Amniotic epithelial cell (primary cell): ENCODE data around the gene ZDHHC24.

Experiments used
- DNase-seq: peaks from one replicate; pipeline ENCODE4 v3.0.0-alpha.2; 2010; ENCODE audit warnings: low read depth

The ZDHHC24 gene

DNA sequence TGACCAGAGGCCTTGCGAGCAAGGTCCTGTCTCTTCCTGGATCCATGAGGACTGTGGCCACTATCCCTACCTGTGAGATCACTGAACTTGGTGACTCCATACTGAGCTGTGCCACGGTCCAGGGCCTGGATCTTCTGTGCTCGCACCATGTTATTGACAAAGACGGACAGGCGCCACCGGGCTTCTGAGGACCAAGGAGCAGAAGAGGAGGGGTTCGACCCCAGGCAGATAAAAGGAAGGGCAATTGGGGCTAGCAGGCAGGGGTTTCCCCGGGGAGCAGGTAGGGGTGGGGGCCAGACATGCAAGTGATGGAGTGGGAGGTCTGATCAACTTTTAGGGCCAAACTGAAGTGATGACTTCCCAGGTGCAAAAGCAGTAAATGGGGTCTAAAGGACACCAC, 20.4 kb upstream of the ZDHHC24 start:
- DNase-seq = no peak

DNA sequence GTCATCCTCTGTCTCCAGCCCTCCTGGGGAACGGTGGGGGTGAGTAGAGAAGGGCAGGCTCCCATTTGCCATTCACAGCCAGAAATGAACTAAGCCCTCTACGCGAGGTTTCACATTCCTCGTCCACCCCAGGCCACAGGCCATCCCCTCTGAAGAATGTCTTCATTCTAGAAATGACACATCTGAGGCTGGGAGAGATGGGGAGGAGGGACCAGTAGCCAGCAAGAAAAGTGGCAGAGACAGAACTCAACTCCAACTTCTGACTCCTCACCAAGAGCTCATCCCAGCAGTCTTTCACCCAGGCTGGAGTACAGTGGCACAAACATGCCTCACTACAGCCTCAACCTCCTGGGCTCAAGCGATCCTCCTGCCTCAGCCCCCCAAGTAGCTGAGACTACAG, 19.1 kb upstream of the ZDHHC24 start:
- no peak for DNase-seq

DNA sequence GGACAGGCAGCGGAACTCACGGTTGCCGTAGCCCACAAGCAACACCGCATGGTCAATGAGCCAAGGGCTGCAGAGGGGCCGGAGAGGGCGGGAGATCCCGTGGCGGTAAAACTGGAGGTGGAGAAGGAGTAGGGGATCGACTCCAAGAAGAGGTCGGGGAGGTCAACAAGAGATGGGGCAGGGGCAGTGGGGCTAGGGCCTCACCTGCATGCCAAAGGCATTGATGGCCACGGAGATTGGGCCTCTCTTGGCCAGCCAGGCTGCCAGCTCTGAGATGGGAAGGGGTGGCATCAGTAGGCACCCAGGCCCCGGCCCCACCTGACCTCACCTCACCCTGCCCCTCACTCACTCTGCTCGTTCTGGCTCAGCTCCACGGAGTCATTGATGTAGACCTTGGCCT, 18.7 kb upstream of the ZDHHC24 start:
- DNase-seq = no peak

DNA sequence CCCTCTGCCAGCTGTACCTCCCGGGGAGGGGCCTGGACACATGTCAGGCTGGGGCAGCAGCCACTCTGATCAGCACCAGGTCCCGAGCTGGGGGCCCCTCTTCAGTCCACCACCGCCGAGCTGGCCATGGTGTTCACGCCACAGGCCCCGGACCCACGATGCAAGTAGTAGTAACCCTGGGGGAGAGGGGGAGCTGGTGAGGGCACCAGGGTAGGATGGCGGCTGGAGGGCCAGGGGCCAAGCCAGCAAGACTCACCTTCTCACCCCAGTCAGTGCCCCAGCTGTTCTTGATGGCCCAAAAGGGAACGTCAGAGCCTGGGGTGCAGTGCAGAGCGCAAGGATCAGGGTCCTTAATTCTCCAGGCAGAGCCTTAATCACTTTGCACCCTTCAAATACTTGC, 18.0 kb upstream of the ZDHHC24 start:
- no peak for DNase-seq

DNA sequence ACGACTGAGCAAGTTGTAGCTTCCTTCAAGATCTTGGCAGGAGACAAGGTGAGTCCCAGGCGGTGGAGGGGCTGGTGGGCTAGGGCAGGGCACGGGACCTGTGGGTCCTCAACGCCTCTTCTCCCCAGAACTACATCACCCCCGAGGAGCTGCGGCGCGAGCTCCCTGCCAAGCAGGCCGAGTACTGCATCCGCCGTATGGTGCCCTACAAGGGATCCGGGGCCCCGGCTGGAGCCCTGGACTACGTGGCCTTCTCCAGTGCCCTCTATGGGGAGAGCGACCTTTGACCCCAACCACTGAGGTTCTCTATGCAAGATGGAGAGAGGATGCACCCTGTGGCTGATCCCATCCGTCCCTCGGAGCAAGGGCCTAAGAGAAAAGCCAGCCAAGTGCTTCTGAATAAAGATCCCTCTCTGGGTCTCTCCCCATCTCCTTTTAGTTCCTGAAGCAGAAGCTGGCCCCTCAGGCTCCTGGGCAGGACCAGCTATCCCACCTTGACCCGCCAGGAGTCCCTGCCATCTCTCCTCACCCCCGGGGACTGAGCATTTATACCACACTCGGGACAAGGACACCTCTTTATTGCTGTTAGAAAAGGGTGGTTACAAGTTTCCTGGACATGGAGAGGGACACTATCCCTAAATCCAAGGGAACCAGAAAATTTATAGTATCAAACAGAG, 17.2 kb upstream of the ZDHHC24 start:
- DNase-seq = no peak

DNA sequence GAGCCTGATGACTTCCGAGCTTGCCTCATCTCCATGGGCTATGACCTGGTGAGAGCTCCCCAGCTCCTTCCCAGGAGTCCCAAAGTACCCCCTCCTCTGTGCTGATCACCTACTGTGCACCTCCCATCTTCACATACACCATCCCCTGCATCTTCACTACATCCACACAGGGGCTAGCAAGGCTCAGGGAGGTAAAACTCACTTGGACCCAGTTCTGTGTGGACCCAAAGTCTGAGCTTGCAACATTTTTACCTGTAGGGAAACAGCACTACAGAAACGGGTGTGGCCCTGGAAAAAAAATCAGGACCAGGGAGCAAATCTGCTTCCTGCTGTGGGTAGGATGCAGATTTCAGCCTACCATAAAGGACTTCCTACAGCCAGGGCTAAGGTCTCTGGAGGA, 16.4 kb upstream of the ZDHHC24 start:
- no peak for DNase-seq

DNA sequence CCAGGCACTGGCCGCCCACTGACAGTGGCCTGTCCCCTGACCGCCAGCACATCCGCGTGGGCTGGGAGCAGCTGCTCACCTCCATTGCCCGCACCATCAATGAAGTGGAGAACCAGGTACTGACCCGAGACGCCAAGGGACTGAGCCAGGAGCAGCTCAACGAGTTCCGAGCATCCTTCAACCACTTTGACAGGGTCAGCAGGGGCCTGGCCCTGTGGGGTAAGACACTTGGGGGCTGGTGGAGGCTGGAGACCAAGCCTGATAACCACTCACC, 16.1 kb upstream of the ZDHHC24 start:
- DNase-seq = no peak

DNA sequence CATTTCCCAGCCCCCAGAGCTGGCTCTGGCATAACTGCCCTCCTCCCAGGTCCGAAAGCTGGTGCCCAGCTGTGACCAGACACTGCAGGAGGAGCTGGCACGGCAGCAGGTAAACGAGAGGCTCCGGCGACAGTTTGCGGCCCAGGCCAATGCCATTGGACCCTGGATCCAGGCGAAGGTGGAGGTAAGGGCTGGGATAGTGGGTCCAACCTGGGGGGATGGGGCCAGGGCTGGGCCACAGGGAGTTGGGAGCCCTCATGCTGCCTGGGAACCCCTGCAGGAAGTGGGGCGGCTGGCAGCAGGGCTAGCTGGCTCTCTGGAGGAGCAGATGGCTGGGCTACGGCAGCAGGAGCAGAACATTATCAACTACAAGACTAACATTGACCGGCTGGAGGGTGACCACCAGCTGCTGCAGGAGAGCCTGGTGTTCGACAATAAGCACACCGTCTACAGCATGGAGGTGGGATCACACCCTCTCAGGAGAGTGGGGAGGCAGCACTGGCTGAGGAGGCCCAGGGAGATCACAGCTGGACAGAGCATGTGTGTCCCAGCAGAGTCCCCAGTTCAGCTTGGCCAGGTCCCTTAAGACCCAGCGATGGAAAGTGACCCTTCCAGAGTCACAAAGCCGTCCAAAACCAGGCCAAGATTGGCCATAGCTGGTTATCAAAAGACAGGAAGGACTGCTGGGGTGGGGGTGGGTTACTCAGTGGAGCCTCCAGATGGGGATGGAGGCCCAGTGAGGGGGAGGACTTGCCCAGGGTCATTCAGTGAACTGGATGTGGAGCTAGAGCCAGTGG, 15.5 kb upstream of the ZDHHC24 start:
- no peak for DNase-seq

DNA sequence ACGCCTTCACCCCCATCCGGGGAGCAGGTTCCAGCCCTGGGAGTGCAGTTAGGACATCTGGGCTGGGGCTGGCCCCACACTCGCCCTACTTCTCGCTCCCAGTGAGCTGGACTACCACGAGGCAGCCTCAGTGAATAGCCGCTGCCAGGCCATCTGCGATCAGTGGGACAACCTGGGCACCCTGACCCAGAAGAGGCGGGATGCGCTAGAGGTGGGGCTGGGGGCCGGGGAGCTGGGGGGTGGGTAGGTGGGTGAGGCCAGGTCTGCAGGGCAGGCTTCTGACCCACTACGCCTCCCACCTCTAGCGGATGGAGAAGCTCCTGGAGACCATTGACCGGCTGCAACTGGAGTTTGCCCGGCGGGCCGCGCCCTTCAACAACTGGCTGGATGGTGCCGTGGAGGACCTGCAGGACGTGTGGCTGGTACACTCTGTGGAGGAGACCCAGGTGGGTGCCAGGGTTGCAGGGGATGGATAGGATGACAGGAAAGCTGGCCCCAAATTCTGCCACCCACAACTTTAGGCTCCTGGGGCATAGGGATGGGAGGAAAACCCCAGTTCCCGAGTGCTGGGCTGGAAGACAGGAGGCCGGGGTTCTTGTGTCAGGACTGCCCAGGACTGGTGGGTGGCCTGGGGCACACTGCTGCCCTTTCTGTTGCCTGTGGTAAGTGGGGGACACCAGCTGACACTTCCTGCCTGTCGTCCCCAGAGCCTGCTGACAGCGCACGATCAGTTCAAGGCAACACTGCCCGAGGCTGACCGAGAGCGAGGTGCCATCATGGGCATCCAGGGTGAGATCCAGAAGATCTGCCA, 14.2 kb upstream of the ZDHHC24 start:
- no peak for DNase-seq

DNA sequence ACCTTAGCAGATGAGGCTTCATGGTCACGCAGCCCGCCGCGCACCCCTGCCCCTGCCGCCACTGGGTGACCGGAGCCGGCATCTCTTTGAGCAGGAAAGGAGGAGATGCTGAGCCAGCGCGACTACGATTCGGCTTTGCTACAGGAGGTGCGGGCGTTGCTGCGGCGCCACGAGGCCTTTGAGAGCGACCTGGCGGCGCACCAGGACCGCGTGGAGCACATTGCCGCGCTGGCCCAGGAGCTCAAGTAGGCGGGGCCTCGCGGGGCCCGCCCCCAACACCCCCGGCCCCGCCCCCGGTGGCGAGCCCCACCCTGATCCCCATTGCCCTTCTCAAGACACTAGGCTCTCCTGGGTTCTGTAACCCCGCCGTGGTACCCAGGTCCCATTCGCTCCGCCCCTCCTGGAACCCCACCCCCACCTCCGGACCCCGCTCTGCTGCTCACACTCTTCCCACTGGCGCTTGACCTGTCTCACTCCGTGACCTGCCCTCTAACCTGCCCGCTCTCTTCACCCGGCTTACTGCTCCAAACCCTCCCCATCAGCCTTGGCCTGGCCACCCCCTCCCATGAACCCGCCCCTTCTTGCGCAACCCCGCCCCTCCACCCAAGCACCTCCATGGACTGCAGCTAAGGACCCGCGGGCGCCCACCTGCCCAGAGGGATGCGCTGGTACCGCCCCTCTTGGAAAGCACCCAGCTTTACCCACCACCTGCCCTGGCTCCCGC, 13.5 kb upstream of the ZDHHC24 start:
- no peak for DNase-seq

DNA sequence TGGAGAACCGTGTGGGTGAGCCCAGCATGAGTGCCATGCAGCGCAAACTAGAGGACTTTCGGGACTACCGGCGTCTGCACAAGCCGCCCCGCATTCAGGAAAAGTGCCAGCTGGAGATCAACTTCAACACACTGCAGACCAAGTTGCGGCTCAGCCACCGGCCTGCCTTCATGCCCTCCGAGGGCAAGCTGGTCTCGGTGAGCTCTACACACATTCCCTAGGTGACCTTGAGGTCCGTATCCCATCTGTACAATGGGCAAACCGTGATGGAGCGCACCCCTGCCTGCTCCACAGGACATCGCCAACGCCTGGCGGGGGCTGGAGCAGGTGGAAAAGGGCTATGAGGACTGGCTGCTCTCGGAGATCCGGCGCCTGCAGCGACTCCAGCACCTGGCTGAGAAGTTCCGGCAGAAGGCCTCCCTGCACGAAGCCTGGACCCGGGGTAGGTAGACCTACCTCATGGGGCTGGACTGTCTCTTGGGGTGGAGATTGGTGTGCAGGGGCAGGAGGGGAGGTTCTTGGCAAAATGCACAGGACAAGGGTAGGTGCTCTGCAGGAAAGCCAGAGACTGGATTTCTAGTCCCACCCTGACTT, 12.0 kb upstream of the ZDHHC24 start:
- DNase-seq = no peak

DNA sequence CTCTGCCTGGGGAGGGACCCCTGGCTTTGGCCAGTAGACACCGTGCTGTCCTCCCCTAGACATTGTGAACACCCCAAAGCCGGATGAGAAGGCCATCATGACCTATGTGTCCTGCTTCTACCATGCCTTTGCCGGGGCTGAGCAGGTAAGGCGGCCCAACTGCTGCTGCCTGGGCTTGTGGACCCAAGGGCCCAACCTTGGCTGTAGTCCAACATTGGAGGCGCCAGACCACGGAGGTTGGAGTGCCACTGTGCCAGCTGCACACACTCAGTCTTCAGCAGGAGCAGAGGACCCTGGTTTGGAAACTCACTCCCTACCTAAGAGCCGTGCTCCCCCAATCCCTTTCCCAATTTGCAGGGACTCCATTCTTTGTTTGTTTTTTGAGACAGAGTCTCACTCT, 10.2 kb upstream of the ZDHHC24 start:
- DNase-seq = no peak

DNA sequence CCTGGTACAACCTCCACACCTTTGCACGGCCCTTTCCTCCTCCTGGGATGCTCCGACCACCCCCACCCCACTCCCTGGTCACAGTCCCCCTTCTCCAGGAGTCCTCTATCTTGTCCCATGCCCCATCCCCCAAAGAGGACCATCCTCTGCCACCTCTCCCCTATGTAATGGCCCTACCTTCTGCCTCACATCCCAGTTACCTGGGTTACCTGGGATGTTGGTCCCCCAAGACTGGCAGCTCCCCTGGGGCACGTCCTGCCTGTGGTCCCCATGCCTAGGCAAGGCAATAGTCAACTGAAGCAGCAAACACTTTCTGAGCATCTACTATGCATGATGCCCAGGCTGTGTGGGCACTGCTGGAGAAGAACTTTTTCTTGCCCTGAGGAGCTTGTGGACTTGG, 9.6 kb upstream of the ZDHHC24 start:
- DNase-seq = no peak

DNA sequence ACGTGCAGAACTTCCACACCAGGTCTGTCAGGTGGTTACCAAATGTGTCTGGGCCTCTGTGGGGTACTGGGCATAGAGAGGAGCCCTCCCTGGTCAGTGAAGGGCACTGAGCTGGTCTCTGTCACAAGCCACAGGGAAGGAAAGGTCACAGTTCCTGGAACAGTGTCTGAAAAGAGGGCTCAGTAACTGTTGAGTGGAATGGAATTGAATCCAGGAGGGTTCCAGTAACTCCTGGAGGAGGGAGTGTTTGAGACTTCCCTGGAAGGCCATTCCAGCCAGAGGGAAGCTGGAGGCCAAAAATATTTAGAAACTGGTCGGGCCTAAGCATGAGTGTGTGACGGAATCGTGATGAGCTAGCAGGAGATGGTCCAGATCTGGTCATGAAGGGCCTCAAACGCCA, 8.8 kb upstream of the ZDHHC24 start:
- no peak for DNase-seq

DNA sequence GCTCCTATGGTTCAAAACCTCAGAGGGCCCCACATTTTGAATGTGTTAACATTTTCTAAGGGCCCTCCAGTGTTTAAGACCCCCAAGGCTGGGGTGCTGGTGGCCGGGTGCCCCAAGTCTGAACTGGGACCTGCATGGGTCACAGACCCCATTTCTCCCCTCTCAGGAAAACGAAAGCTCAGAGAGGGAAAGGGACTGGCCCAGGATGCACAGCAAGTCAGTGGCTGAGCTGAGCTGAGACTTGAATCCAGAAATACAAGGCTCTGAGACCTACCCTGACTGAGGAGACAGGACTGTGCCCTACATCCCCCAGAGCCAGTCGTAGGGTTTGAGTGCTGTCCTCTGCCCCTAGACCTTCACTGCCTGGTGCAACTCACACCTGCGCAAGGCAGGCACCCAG, 5.0 kb upstream of the ZDHHC24 start:
- no peak for DNase-seq

DNA sequence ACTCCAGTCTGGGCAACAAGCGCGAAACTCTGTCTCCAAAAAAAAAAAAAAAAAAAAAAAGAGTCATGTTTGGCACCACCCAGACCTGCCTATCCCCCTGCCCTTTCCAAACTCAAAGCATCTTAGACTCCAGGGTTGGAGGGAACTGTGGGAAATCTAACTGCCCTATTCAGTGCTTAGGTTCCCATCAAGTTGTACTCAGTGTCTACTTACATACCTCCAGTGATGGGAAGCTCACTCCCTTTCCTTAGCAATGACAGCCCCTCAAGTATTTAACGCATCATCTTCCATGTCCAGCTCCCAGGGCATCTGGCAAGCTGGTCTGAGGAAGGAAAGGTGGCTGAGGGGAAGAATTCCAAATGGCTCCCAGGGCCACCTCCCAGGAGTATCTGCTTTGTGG, 3.8 kb upstream of the ZDHHC24 start:
- no peak for DNase-seq

DNA sequence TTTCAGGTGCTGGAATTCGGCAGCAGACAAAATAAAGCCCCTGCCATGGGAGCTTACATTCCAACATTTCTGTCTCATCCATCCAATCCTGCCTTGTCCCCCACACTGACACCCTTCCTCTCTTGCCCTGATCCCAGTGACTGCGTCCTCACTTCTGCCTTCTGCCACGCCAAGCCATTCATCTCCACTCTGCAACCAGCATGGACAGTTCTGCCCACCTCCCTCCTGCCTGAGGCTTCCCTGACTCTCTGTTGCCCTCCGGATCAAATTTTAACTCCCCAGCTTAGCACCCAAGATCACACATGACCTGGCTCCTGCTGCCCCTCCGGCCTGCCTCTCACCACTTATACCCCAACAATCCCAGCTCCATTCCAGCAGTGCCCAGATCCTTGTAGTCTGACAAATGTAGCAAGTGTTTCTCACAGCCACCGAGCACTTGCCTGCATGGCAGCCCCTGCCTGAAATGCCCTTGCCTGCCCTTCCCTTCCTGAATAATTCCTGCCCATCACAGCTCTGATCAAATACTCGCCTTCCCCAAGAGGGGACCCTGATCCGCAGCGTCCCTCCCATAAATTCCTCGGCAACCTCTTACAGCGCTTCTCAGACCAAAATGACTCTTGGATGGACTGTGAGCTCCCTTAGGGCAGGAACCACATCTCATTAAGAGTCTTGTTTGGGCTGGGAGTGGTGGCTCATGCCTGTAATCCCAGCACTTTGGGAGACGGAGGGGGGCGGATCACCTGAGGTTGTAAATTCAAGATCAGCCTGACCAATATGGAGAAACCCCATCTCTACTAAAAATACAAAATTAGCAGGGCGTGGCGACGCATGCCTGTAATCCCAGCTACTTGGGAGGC, 3.2 kb upstream of the ZDHHC24 start:
- DNase-seq = no peak

DNA sequence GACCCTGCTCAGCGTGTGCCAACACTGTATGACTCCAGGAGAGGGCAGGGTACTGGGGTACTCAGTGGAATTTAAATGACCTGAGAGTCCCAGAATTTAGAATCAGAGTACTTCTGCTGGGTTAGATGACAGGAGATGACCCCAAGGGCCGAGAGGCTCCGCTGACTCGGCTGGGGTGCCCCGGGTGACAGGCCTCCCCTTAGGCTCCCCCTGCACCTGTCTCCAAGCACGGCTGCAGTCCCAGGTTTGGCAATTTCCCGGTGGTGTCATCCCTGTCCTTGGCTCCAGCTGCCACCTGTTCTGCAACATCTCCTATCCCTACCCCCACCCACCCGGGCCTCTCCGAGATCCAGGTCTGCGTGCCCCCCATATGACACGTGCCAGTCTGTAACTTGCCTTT, 2.2 kb upstream of the ZDHHC24 start:
- no peak for DNase-seq

DNA sequence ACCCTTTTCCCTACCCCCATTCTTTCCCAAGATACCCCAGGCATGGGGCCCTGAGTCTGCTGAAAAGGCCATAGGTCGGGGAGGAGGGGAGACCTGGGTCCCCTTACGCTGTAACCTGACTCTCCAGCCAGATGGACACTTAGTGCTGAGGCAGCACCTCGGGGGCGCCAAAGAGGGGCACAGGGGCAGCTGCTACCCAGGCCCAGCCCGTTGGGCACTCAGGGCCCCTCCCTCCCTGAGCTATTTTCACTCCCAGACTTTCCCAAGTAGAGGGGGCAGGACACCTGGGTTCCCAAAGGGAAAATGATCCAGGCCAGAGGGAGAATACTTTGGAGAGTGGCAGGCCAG, 1.8 kb upstream of the ZDHHC24 start:
- no peak for DNase-seq

DNA sequence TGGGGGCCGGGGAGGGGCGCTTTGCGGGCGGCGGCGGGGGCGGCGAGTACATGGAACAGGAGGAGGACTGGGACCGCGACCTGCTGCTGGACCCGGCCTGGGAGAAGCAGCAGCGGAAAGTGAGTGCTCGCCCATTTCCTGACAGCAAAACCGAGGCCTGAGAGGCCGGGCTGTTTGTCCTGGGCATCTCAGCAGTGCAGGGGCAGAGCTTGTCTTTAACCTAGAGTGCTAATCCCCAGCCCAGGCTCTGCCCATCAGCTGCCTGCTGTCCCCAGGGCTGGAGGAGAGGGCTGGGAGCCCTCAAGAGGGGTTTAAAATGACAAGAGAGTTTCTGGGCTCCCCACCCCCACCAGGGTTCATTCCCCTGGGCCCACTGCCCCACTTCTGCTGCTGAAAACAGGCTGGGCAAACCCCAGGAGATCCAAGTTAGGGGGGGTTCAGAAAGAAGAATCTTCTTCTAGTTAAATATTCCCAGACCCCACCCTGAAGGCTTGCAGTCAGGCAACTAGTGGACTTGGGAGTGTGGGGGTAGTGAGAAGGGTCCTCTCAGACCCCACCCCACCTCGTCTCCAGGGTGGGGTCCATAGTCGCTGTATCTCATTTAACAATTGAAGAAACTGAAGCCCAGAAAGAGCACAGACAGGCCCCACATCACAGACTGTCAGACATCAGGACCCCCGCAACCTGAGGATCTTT, 1.3 kb upstream of the ZDHHC24 start:
- DNase-seq = no peak
